Kidney (tissue), 14 donors: ENCODE data around the gene ACTN1. TPM values are rescaled to one million over a fixed set of nuclear protein-coding genes. Genes with fewer than 3 reads are reported as not detected.

Experiments used
- DNase-seq, 5 donors: peaks; one replicate each; pipeline ENCODE4 v3.0.0-alpha.2; 2013 to 2020
- FAIRE-seq: peaks from 2 replicates; lab custom pipeline; 2012; peaks lifted over from hg19 to GRCh38; lab: Jason Lieb, UNC
- H3K27ac ChIP-seq, 2 donors: one replicate each; pipeline ENCODE4 v1.7.0; 2013; ENCODE audit warnings: low read depth in 2 of 2, low read length in 2 of 2, inconsistent platforms in 1 of 2
- H3K27me3 ChIP-seq: one replicate; pipeline ENCODE4 v1.7.1; 2013; ENCODE audit warnings: low read length, inconsistent platforms; ENCODE audit not compliant: control insufficient read depth, insufficient read depth
- H3K36me3 ChIP-seq, 3 donors: one replicate each; pipeline versions ENCODE4 v1.7.0 to v1.7.1; 2013; ENCODE audit warnings: low read length in 3 of 3, control low read depth in 1 of 3, inconsistent platforms in 1 of 3; ENCODE audit not compliant: insufficient read depth in 3 of 3, control insufficient read depth in 2 of 3
- H3K4me1 ChIP-seq, 3 donors: one replicate each; pipeline versions ENCODE4 v1.7.0 to v1.7.1; 2013; ENCODE audit warnings: low read length in 3 of 3, inconsistent platforms in 1 of 3, low read depth in 1 of 3; ENCODE audit not compliant: control insufficient read depth in 2 of 3, insufficient read depth in 2 of 3
- H3K4me3 ChIP-seq, 3 donors: one replicate each; pipeline versions ENCODE4 v1.7.0 to v1.8.1; 2013; ENCODE audit warnings: low read length in 3 of 3, control low read depth in 1 of 3, inconsistent platforms in 1 of 3
- H3K9ac ChIP-seq, 3 donors: one replicate each; pipeline versions ENCODE4 v1.7.0 to v1.7.1; 2013; ENCODE audit warnings: low read length in 3 of 3, control low read depth in 1 of 3, inconsistent platforms in 1 of 3
- H3K9me3 ChIP-seq, 3 donors: one replicate each; pipeline versions ENCODE4 v1.7.0 to v1.7.1; 2013; ENCODE audit warnings: low read length in 3 of 3, control low read depth in 1 of 3, inconsistent platforms in 1 of 3; ENCODE audit not compliant: control insufficient read depth in 2 of 3, insufficient read depth in 1 of 3
- intact Hi-C: fragments of 100-400 bp; cut with DNase I; formaldehyde crosslinking; loops from one replicate; pipeline ENCODE4 v1.11.1; 2022
- polyA plus RNA-seq: library from polyadenylated mRNA; stranded (reverse); fragments of 350-450 nt; fragmentation: Illumina TruSeq; extraction: RNeasy Lipid Tissue Mini Kit (QIAGEN cat#74804); gene quantifications from one replicate; pipeline ENCODE4 v1.2.3, GENCODE V29; 2014; ENCODE audit warnings: low read depth, low replicate concordance; ENCODE audit not compliant: insufficient read depth
- total RNA-seq: library from RNA; stranded (reverse); fragmentation: NEBNext Ultra II Directional; extraction: Animal tissue kit (Norgen Biotek cat#: 25700); gene quantifications from one replicate; pipeline ENCODE4 v1.2.1, GENCODE V29; 2021
- TF ChIP-seq, protein P1 (sequence below): IDR thresholded peaks from 3 replicates; pipeline ENCODE4 v1.5.1; 2012; ENCODE audit warnings: mild to moderate bottlenecking, moderate library complexity, borderline replicate concordance; ENCODE audit not compliant: insufficient read depth; ENCODE audit errors: extremely low read depth
- donor health status: control.
- donor health status: control.
- donor health status: control.
- donor health status: control.
- donor health status: control.
- donor health status: DM: yes; HTN: yes; CAD: no.
- donor health status: Normal renal cell carcinoma (clear cell type).

The ACTN1 gene
- total and polyA plus RNA-seq, 2 donors from 2014 or later = 20.1 to 184 TPM

DNA sequence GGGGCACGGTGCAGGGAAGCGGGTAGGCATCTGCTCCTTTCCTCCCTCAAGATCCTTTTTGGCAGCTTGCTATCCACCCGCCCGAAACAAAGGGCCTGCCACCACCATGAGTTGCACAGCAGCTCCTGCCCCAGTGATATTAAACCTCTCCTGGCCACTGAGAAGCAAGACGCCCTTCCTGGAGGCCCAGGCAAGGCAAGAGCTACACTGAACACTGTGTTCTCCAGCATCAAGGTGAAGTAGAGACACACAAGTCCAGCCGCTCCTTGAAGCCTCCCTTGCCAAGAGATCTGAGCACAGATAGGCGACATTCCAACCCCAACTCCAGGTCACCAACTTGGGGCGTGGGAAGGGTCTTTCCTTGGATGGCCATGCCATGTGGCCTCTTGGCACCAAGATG, 70.9 kb downstream of the ACTN1 start:
- Histone ChIP-seq H3K4me3 (no peak overlapping the region), H3K27ac (no peak overlapping the region), H3K36me3 (peaks cover 4 to 9% (median 5%) of the 10 kb centered on the region in 3 donors), H3K4me1 (no peaks in the 10 kb centered on the region), H3K27me3 (no peaks in the 10 kb centered on the region), H3K9me3 (no peaks in the 10 kb centered on the region), H3K9ac (no peak overlapping the region)
- TF ChIP-seq, protein P1, sequence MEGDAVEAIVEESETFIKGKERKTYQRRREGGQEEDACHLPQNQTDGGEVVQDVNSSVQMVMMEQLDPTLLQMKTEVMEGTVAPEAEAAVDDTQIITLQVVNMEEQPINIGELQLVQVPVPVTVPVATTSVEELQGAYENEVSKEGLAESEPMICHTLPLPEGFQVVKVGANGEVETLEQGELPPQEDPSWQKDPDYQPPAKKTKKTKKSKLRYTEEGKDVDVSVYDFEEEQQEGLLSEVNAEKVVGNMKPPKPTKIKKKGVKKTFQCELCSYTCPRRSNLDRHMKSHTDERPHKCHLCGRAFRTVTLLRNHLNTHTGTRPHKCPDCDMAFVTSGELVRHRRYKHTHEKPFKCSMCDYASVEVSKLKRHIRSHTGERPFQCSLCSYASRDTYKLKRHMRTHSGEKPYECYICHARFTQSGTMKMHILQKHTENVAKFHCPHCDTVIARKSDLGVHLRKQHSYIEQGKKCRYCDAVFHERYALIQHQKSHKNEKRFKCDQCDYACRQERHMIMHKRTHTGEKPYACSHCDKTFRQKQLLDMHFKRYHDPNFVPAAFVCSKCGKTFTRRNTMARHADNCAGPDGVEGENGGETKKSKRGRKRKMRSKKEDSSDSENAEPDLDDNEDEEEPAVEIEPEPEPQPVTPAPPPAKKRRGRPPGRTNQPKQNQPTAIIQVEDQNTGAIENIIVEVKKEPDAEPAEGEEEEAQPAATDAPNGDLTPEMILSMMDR = no peak
- intact Hi-C loops = no loop called here
- DNase-seq (peak in 1 of 5 donors; percentile 44), FAIRE-seq (no peak)

DNA sequence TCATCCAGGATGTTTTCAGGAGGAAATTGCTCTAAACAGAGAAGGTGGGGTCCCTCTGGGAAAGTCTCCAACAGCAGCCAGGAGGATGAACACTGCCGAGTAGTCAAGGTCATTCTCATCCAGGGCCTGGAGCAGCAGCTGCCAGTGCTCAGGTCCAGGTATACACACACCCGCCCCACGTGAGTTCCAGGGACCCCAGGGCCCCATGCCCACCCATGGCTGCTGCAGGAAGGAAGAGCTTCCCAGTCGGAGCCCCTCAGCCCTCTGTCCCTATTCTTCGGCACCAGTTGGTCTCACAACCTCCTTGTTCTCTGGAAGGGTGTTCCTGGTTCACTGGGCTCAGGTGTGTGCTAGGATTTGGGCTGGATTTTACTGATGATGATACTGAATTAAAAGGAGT, 72.7 kb downstream of the ACTN1 start:
- Histone ChIP-seq H3K9ac (no peak overlapping the region), H3K27me3 (no peaks in the 10 kb centered on the region), H3K9me3 (no peaks in the 10 kb centered on the region), H3K27ac (no peak overlapping the region), H3K4me3 (no peak overlapping the region), H3K4me1 (no peaks in the 10 kb centered on the region), H3K36me3 (peaks cover 4 to 12% (median 8%) of the 10 kb centered on the region in 3 donors)
- intact Hi-C loops = no loop called here
- FAIRE-seq = no peak
- peak in 1 of 5 donors; percentile 59 for DNase-seq
- TF ChIP-seq, protein P1 = no peak

DNA sequence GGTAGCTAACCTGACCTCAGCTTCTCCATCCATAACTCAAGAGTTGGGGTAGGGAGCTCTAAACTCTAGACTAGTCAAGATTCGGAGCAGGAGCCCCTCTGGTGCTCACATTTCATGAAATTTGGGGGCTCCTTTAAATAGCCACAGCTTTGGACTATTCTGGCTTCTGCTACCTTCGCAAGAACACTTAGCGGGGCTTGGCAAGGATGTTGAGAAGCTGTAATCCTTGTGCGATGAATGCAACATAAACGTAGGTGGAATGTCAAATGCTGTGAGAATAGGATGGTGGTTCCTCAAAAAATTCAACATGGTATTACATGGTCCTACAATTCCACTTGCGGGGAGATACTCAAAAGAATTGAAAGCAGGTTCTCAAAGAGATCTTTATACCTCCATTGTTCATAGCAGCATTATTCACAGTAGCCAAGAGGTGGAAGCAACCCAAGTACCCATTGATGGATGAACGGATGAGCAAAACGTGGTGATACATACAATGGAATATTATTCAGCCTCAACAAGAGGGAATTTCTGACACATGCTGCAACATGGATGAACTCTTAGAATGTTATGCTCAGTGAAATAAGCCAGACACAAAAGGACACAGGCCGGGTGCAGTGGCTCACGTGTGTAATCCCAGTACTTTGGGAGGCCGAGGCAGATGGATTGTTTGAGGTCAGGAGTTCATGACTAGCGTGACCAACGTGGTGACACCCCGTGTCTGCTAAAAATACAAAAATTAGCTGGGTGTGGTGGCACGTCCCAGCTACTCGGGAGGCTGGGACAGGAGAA, 73.8 kb downstream of the ACTN1 start:
- Histone ChIP-seq H3K9ac (no peak overlapping the region), H3K9me3 (no peaks in the 10 kb centered on the region), H3K36me3 (peaks cover 0 to 12% (median 9%) of the 10 kb centered on the region in 3 donors), H3K27me3 (no peaks in the 10 kb centered on the region), H3K4me3 (no peak overlapping the region), H3K27ac (no peak overlapping the region), H3K4me1 (peaks cover 0 to 3% (median 2%) of the 10 kb centered on the region in 3 donors)
- DNase-seq = peak in 1 of 5 donors; percentile 32
- FAIRE-seq = no peak
- TF ChIP-seq, protein P1 = no peak
- intact Hi-C loops = no loop called here
